Spleen (tissue), 7 donors: ENCODE results near the gene CLDN2.

Source experiments
- CTCF ChIP-seq, 11 experiments: fragments of 200-600 bp in 7 of 11; fragments of 450-650 bp in 4 of 11; sonication (generic) in 4 of 11; IDR thresholded peaks in 8 of 11; conservative IDR thresholded peaks in 3 of 11; 1 replicate in 7 of 11; 2 replicates in 4 of 11; pipeline versions ENCODE4 v1.4.0 to v1.8.0; 2016 to 2021; ENCODE audit warnings: antibody characterized with exemption in 11 of 11, inconsistent platforms in 4 of 11, mild to moderate bottlenecking in 1 of 11
- POLR2A ChIP-seq, 3 donors: fragments of 450-650 bp; IDR thresholded peaks; one replicate each; pipeline ENCODE4 v1.5.1; 2017; ENCODE audit warnings: antibody characterized with exemption in 3 of 3, mild to moderate bottlenecking in 1 of 3
- donor health status: DM: no; HTN: no; CAD: no; lungs with moderate emphysema.
- donor health status: DM: no; HTN: no; CAD: no.
- donor health status: DM: no; HTN: no; CAD: no.

GRCh38 chrX:106935175-106935574, 15.0 kb downstream of the CLDN2 start:
- no peak for TF ChIP-seq CTCF (IDR thresholded peaks at IDR 0.05 in 8 of 11, conservative IDR thresholded peaks at IDR 0.05 in 3 of 11)
- no peak for TF ChIP-seq POLR2A (IDR thresholded peaks at IDR 0.05)
